ENCODE measurements around the gene CCNJL.
A peak's percentile ranks its signal among the peaks of the same experiment; 100 is the strongest.

CCNJL gene

DNA sequence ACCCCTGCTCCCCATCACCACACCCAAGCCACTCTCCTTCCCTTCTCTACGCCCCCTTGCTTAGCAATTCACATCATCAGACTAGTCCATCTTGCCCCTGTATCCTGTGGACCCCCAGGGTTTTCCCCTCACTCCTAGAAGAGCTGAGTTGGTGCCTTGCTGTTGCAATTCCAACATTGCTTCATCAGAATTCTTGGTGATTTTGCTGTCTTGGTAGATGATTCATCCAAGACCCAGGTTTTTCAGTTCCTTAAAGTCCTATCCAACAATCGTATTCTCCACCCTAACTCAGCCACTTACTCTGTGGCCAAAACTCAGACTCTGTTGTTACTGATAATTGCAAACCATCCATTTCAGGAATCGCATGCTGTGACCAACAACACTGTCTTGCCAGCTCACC is 21.4 kb upstream of the CCNJL start:
- DNase-seq (ENCODE audit: low spot score): no peak

DNA sequence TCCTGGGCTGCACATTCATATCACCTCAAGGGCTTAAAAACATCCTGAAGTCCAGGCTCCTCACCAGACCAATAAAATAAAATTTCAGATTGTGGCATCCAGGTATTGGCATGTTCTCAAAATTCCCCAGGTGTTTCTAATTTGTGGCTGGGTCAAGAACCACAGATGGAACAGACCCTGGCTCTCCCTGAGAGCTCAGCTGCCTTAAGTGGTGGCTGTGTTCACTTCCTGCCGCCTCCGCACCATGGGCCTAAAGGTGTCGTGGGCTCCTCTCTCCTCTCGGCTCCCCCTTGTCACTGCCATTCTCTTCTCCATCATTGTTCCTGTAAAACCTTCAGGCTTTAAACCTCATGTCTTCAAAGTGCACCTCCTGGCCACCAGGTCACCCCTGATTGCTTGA is 17.8 kb upstream of the CCNJL start:
- DNase-seq (ENCODE audit: low spot score): no peak

- no peak for DNase-seq (ENCODE audit: low spot score)
These were observed 15.5 kb upstream of the CCNJL start for GRCh38 chr5:160327818-160328217.

GRCh38 chr5:160326981-160327380 is 14.6 kb upstream of the CCNJL start:
- no peak for DNase-seq (ENCODE audit: low spot score)

GRCh38 chr5:160325716-160326115 is 13.4 kb upstream of the CCNJL start:
- DNase-seq (ENCODE audit: low spot score): no peak

DNA sequence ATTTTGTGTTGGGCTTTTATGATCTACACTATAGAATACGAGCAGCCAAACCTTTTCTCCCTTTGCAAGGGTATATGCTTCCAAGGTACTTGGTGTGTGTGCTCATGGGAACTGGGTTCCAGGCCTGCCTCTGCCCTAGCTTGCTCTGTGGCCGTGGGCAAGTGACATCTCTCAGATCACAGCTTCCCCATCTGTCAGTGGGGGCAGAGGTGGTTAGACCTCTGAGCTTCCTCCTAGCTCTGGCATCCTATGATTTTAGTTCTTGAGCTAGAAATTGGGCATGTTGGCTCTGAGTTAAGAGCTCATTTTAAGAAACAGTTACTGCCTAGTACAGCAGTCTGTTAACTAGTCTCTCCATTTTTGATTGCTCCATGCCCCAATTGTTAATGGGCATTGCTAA is 12.5 kb upstream of the CCNJL start:
- no peak for DNase-seq (ENCODE audit: low spot score)

DNA sequence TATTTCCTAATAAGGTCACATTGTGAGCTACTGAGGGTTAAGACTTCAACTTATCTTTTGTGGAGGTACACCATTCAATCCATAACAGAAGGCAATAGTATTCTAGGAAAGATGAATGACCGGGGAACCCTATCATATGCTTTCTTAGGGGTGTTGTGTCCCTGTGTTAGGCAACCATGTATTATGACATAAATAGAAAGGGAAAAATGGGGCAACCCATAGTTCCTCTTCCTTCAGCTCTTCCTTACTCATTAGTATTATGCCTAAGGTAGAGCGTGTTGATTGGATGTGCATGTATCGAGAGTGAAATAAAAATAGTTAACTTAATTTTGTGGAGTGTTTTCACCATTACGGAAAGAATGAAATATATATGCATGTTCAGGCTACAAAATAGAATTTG is 6.0 kb upstream of the CCNJL start:
- no peak for DNase-seq (ENCODE audit: low spot score)

- DNase-seq (ENCODE audit: low spot score): no peak
These were observed 5.1 kb upstream of the CCNJL start for GRCh38 chr5:160317434-160317833.

DNA sequence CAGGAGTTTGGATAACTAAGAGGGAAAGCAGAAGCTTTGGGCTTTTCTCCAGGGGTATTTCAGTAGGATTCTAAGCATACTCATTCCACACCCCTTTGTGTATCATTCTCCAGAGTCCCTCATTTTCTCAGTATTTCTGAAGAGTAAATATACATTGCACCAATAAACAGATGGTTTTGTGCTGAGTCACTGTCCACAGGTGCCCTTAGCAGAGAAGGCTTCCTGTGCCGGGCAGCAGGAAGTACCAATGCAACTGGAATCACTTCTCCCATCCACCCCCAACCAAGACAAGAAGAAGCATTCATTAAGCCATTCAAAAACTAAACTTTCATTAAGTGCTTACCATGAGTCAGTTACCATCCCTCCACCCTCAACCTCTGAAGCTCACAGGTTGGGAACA is 3.6 kb upstream of the CCNJL start:
- DNase-seq (ENCODE audit: low spot score): no peak

DNA sequence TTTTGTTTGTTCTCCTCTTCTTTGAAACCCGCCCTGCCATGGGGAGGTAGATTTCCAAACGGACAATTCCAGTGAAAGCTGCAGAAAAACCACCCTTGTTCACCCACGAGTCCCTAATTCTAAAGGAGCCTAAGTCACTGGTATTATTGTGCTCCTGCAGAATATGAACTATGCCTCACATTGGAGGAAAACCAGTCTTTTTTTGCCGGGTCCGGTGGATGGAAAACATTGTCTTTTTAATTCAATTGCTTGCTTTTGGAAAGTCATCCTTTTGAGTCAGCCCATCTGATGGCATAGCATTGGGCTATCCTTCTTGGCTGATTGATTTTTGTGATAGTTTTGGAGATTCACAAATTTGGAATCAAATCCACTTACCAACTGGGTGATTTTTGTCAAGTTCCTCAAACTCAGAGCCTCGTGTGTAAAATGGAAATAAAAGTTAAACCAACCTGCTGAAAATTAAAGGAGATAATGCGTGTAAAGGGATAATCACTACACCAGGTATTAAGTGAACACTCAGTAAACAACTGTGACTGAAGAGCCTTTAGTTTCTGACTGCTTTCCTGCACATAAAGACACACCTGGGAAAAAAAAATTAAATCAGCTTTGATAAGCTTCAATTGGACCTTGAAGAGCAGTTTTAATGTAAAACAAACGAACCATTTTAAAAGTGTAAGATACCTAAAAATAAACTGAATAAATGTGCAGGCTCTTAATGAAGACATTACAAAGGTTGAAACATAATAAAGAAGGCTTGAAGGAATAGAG is 780 bp upstream of the CCNJL start:
- peak; percentile 16 for DNase-seq (ENCODE audit: low spot score)

GRCh38 chr5:160311491-160312133 is 752 bp downstream of the CCNJL start:
- peak; percentile 14 for DNase-seq (ENCODE audit: low spot score)

DNA sequence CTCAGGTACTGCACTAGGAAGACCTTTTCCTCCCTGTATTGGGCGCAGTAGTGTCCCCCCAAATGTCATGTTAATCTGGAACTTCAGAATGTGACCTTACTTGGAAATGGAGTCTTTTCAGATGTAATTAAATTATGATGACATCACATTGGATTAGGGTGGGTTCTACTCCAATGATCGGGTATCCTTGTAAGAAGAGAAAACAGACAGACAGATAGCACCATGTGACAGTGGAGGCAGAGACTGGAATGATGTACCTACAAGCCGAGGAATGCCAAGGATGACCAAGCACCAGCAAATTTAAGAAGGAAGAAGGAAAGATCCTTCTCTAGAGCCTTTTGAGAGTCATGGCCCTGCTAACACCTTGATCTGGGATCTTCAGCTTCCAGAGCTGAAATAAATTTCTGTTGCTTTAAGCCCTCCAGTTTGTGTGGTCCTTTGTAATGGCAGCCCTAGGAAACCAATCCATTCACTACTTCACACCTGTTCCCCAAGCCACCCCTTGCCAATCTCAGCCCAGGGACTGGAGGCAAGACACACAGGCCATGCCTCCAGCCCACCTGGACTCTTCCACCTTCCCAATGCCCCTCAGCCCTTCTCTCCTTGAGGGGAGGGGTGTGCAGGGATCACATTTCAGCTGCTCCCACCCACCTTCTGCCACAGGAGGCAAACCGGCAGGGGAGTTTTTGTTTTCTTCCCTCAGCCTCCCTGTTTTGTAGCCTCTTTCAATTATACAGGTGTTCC is 1.6 kb downstream of the CCNJL start:
- DNase-seq (ENCODE audit: low spot score): no peak

GRCh38 chr5:160310140-160310539 is 2.2 kb downstream of the CCNJL start:
- DNase-seq (ENCODE audit: low spot score): no peak

- DNase-seq (ENCODE audit: low spot score): no peak
These were observed 5.7 kb downstream of the CCNJL start for GRCh38 chr5:160306696-160307095.

DNA sequence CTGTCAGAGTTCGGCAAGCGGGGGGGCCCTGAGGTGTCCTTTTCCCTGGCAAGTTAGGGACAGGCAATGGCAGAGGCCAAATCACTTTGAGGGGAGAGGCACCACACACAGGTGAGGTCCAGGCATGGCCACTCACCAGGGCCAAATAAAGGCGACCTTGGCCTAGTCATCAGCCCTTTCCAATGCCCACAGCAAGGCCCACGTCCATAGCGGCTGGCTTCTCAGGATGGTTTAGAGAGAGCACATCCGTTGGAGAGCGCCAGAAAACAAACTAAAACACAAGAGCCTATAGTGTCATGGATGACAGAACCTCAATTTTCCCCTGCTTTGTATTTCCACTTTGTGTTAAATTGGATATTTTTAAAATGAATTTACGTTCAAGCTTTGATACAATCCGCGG is 7.0 kb downstream of the CCNJL start:
- no peak for DNase-seq (ENCODE audit: low spot score)

GRCh38 chr5:160303690-160304089 is 8.7 kb downstream of the CCNJL start:
- no peak for DNase-seq (ENCODE audit: low spot score)

- no peak for DNase-seq (ENCODE audit: low spot score)
These were observed 14.2 kb downstream of the CCNJL start for GRCh38 chr5:160298189-160298588.

DNA sequence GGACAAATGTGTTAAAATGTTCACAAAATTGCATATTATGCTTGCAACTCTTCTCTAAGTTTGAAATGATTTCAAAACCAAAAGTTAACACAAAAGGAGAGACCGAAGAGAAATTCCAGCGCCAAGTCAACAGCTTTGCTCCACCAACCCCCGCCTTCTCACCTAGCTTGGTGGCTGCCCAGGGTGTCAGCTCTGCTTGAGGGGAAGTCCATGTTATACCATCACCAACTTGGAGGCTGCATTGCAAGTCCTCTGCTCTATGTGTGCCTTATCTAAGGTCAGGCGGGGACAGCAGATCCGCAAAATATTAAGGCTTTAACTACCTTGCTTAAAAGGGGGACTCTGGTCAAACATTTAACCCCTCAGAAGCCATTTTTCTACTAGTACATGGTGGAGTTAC is 14.6 kb downstream of the CCNJL start:
- no peak for DNase-seq (ENCODE audit: low spot score)

DNA sequence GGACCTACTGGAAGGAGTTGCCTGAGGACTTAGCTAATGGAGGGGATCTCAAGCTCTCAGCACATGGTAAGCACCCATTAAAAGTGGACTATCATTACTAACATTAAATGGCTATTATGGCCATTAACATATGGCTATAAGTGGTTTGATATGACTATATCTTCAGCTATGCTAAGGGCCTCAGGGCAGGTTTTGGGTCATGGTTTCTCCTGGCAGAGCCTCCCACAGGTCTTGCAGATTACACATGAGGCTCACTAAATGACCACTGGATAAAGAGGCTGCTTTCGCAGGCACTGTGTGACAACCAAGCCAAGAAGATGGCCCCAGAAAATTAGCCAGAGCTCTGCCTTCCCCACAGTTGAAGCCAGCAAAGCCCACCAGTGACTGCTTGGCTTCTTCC is 15.4 kb downstream of the CCNJL start:
- DNase-seq (ENCODE audit: low spot score): no peak

DNA sequence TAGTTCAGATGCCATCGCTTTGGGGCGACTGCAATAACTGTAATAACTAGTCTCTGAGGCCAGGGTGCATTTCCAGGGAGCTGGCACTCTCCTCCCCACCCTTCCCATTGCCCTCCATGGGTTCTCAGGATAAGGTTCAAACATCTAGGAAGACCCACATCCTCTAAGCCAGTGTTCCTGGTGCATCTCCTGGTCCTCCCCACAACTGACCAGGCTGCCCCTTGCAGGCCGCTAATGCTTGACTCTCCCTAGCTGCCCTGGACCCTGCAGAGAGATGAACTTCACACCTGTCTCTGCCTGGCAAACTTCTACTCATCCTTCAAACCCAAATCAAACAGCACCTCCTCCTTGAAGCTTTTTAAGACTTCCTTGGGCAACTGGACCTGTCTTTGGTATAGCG is 15.9 kb downstream of the CCNJL start:
- DNase-seq (ENCODE audit: low spot score): no peak

DNA sequence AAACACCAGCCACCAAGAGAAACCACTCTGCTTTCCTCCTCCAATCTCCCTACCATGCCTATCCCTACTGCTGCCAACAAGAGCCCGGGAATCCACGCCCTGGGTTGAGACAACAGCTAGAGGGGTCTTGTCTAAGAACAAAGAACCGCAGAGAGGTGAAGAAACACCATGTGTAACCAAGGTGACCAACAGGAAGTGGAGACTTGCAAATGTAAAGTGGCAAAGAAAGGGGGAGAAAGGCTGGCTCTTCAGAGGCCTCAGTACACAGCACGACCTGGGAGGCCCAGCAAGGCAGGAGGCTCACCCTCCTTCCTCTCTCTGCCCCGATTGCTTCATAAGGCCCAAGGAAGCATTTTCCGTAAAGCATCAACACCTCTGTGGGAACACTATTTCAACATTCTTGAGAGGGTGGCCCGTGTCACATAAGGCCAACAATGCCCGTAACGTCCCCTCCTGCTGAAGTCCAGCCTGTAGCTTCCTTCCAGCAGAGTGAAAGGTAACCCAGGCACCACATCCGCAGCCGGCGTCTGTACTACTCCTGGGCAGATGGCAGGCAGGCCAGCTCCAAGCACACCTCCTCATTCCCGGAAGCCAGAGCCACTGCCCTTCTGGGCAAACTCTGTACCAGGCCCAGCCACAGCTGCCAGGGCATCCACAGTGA is 18.3 kb downstream of the CCNJL start:
- no peak for DNase-seq (ENCODE audit: low spot score)

DNA sequence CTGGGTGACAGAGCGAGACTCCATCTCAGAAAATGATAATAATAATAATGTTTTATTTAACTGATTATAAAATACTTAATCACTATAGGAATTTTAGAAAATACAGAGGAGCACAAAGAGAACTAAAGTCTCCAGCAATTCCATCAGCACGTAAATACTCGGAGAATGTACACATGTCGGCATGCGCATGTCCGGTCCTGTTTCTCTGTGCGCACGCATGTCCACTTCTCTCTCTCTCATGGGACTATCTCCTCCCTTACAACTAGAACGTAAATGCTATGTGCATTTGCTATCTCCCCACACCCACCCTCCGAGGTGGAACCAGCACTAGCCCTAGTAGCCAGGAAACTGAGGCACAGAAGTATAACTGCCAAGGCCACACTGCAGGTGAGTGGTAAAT is 19.0 kb downstream of the CCNJL start:
- DNase-seq (ENCODE audit: low spot score): no peak
